NCI-H2227 (cell line): ENCODE data around the gene GATAD2B.

Experiments
- DNase-seq: peaks from one replicate; lab custom pipeline; 2025; ENCODE audit not compliant: unreplicated experiment; lab: John Stamatoyannopoulos, UW

GATAD2B gene

GRCh38 chr1:153799566-153800465, 123.0 kb downstream of the GATAD2B start:
- DNase-seq: no peak

DNA sequence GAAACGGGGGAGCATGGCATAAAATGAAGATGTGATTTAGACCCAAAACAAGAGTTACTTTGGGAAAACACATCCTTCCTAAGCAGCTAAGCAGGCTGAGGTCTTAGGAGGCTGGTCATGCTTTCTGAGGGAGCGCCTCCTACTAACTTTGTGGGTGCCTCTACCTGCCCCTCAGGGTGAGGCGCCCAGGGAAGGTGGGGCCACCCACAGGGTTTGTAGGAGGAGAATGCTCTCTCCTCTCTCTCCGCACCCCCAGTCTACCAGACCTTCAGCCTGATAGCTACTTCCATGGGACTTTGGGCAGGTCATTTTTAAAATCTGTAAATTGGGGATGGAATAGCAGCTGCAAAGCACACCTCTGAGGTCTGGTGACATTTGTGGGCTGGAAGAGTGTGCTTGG, 123.8 kb downstream of the GATAD2B start:
- no peak for DNase-seq

DNA sequence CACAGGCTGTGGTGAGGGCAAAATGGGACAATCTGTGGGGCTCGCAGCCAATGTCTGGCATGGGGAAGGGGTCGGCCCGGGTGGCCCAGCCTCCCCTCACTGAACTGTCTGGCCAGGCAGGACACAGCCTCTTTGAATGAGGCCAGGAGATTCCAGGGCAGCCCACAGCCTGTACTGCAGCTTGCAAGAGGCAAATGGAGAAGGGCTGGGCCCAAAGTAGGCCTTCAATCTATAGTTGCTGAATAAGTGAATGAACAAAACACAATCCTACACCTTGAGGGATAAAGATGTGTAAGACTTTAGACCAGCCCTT, 124.3 kb downstream of the GATAD2B start:
- DNase-seq: no peak

DNA sequence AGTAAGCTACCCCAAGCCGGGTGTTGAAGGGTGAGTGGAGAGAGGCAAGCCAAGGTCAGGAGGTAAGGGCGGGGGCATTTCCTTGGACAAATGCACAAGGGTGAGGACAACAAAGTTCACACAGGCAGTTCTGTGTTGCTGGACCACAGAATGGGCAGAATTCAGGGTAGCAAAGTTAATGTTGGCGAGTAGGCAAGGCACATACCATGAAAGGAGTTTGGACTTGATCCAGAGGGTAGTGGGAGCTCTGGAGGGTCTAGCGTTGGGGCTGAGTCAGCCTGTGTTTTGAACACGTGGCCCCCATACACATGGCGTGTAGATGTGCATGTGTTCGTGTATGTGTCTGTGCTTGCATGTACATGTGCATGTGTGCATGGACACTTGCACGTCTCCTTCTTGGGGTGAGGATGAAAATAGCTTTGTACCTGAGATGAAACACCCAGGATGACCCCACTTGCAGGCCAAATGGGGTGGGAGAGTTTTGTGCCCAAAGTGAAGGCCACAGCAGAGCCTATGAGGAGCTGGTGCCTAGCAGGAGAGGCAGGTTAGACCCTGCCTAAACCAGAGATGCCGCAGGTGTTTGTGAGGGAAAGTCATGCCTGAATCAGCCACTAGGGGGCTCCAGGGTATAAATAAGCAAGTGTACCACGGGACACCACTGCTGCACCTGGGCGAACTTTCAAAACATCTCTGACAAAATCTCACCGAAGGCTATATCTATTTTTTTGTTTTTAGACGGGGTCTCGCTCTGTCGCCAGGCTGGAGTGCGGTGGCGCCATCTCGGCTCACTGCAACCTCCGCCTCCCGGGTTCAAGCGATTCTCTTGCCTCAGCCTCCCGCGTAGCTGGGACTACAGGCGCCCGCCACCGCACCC, 125.7 kb downstream of the GATAD2B start:
- peak; percentile 56 for DNase-seq

DNA sequence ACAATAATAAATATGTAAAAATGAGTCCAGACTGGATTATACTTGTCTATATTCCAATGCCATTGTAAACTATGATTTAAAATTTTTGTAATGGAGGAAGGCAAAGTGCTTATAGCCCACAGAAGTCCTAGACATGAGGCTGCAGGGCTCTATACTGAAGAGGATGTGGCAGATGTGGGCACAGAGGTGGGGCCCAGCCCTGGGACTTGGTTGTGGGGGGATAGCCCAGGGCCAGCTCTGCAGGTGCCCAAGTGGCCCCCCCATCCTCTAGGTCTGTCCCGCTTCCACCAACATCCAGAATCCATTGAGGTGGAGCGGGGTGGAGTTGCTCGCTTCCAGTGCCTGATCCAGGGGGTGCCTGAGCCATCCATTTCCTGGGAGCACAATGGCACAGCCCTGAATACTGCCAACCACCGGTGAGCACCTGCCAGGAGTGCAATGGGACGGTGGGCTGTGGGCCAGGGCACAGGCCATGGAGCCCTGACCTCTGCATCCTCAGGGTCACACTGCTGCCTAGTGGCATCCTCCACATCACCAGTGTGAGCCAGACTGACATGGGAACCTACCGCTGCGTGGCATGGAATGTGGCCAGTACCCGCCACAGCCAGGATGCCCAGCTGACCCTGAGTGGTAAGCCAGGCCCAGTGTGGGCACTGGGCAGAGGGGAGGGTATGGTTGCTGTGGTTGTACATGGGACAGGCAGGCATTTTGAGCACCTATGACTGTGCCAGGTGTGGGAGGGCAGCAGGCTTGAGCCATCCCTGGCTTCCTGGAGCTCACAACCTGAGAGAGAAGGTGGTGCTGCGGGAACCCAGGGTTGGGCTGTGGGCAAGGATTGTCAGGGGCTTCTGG, 126.6 kb downstream of the GATAD2B start:
- DNase-seq: no peak

GRCh38 chr1:153795330-153795837, 127.4 kb downstream of the GATAD2B start:
- no peak for DNase-seq

- peak; percentile 38 for DNase-seq
Measured at GRCh38 chr1:153794624-153795329, 128.0 kb downstream of the GATAD2B start.

- no peak for DNase-seq
Measured at GRCh38 chr1:153793973-153794615, 128.7 kb downstream of the GATAD2B start.

GRCh38 chr1:153793261-153793972, 129.4 kb downstream of the GATAD2B start:
- DNase-seq: no peak

- no peak for DNase-seq
Measured at GRCh38 chr1:153792631-153793041, 130.1 kb downstream of the GATAD2B start.

DNA sequence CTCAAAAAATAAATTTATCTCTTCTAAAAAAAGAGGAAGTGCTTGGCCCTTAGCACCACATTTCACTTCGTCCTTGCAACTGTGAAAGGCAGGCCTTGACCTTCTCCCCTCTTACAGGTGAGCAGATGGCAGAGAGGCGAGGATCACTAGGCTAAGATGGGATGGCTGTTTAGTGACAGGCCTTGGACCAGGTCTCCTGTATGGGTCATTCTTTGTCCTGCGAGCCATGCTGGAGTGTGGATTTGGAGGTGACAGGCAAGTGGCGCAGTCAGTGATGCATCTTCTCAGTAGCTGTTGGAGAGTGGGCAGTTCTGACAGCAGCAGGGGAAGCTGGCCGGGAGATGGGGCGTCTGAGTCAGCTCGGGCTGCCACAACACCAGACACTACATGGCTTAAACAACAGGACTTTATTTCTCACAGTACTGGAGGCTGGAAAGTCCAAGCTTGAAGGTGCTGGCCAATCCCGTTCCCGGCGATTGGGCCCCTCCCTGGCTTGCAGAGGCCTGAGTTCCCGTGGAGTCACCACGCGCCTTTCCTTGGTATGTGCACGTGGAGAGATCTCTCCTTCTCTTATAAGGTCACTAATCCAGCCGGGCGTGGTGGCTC, 131.0 kb downstream of the GATAD2B start:
- no peak for DNase-seq

GRCh38 chr1:153790966-153791647, 131.7 kb downstream of the GATAD2B start:
- no peak for DNase-seq

- DNase-seq: no peak
Measured at GRCh38 chr1:153790313-153790965, 132.3 kb downstream of the GATAD2B start.

DNA sequence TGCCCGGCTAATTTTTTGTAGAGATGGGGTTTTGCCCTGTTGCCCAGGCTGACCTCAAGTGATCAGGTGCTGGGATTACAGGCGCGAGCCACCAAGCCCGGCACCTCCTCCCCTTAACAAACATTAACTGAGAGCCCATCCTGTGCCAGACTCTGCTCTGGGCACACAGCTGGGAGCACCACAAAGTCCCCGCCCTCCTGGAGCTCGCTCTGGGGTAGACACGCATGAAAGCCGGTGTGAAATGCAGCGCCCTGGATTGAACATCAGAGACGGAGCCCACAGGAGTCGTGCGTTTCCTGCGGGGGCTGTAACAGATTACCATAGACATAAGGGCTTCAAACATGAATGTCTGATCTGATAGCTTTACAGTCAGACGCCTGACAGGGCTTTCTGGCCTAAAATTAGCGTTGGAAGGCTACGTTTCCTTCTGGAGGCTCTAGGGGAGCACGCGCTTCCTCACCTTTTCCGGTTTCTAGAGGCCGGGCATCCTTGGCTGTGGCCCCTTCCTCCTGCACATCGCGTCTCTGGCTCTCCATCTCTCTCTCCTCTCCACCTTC, 133.2 kb downstream of the GATAD2B start:
- no peak for DNase-seq

- no peak for DNase-seq
Measured at GRCh38 chr1:153786038-153786790, 136.6 kb downstream of the GATAD2B start.
